ENCODE measurements around the gene CREBBP. TPM values are rescaled to one million over a fixed set of nuclear protein-coding genes. Genes with fewer than 3 reads are reported as not detected.

Gene CREBBP
- polyA plus RNA-seq, 2 of the 4 experiments (the other 2 are of a cell fraction) = 8.0 to 13.4 TPM

GRCh38 chr16:3907586-3907985, 27.1 kb upstream of the CREBBP start:
- ATAC-seq = 0 out of 6 replicates have a peak, but pooled peaks of 1 of the 2 experiments have one; percentile 52
- no peak for TF ChIP-seq ESRRA (IDR thresholded peaks at IDR 0.05; ENCODE audit: borderline replicate concordance, low read length)
- no peak for TF ChIP-seq NPAS2 (CRISPR knock-in tag; IDR thresholded peaks at IDR 0.05; ENCODE audit: borderline replicate concordance)
- no peak for TF ChIP-seq RCOR1 (IDR thresholded peaks at IDR 0.05; ENCODE audit: low read depth, low read length)
- TF ChIP-seq CTCF (IDR thresholded peaks at IDR 0.05) = no peak
- no peak for TF ChIP-seq ZC3H11A (IDR thresholded peaks at IDR 0.05)
- no peak for TF ChIP-seq EHMT2 (IDR thresholded peaks at IDR 0.05; ENCODE audit: low read depth)
- no peak for TF ChIP-seq MAZ (IDR thresholded peaks at IDR 0.05; ENCODE audit: borderline replicate concordance, low read depth, low read length)
- no peak for TF ChIP-seq REST (IDR thresholded peaks at IDR 0.05)
- TF ChIP-seq MYC (IDR thresholded peaks at IDR 0.05; ENCODE audit: borderline replicate concordance, low read length) = no peak
- TF ChIP-seq BHLHE40 (IDR thresholded peaks at IDR 0.05; ENCODE audit: low read depth, low read length) = no peak
- TF ChIP-seq EP300 (IDR thresholded peaks at IDR 0.05) = no peak
- TF ChIP-seq PHF8 (IDR thresholded peaks at IDR 0.05; ENCODE audit: borderline replicate concordance, low read depth) = no peak
- no peak for TF ChIP-seq RAD21 (conservative IDR thresholded peaks at IDR 0.05 in 1 of 2, IDR thresholded peaks at IDR 0.05 in 1 of 2)
- no peak for TF ChIP-seq NR3C1 (IDR thresholded peaks at IDR 0.05)
- TF ChIP-seq MAX (IDR thresholded peaks at IDR 0.05) = no peak
- TF ChIP-seq SMC3 (IDR thresholded peaks at IDR 0.05) = no peak
- no peak for TF ChIP-seq USF2 (IDR thresholded peaks at IDR 0.05)
- TF ChIP-seq FOSB (CRISPR knock-in tag; IDR thresholded peaks at IDR 0.05) = no peak
- TF ChIP-seq HES2 (IDR thresholded peaks at IDR 0.05) = no peak
- no peak for DNase-seq (ENCODE audit: low read depth in 1 of 2, low spot score in 1 of 2)
- POLR2A ChIA-PET = no interaction called here
- Histone ChIP-seq H3K27ac (no peak overlapping the region), H3K4me1 (no peaks in the 10 kb centered on the region), H3K9me3 (no peaks in the 10 kb centered on the region), H3K4me2 (no peak overlapping the region), H3K4me3 (no peak overlapping the region)
- FAIRE-seq = no peak
- CTCF ChIA-PET = interaction anchor here (0.6 kb wide), 1 partner anchor 857 kb away, joined by 3 read pairs; no protein-coding TSS in a partner anchor
- WGBS (ENCODE audit: missing lambda C conversion rate) = 62% methylated on average over 4 of the region's 4 CpGs

GRCh38 chr16:3906363-3906762, 25.9 kb upstream of the CREBBP start:
- TF ChIP-seq HEYL (CRISPR knock-in tag; IDR thresholded peaks at IDR 0.05) (no peak), MAZ (IDR thresholded peaks at IDR 0.05; ENCODE audit: borderline replicate concordance, low read depth, low read length) (no peak), NR3C1 (IDR thresholded peaks at IDR 0.05) (no peak), TFCP2L1 (CRISPR knock-in tag; IDR thresholded peaks at IDR 0.05) (no peak), EHMT2 (IDR thresholded peaks at IDR 0.05; ENCODE audit: low read depth) (no peak), PHF8 (IDR thresholded peaks at IDR 0.05; ENCODE audit: borderline replicate concordance, low read depth) (no peak), CEBPB (IDR thresholded peaks at IDR 0.05) (no peak), RFX5 (IDR thresholded peaks at IDR 0.05) (no peak), ZC3H11A (IDR thresholded peaks at IDR 0.05) (no peak), USF2 (IDR thresholded peaks at IDR 0.05) (no peak), ATOH8 (CRISPR knock-in tag; IDR thresholded peaks at IDR 0.05; ENCODE audit: low read depth) (no peak)
- no peak overlapping the region for H3K4me2 ChIP-seq
- no peaks in the 10 kb centered on the region for H3K9me3 ChIP-seq
- H3K27ac ChIP-seq = no peak overlapping the region
- CTCF ChIA-PET = interaction anchor here (0.7 to 1.0 kb wide), 2 partner anchors 16 to 33 kb away, joined by 3 to 5 read pairs; no protein-coding TSS in a partner anchor
- ATAC-seq (no peak), DNase-seq (ENCODE audit: low read depth in 1 of 2, low spot score in 1 of 2) (no peak), FAIRE-seq (no peak)
- no peak overlapping the region for H3K4me3 ChIP-seq
- WGBS (ENCODE audit: missing lambda C conversion rate) = 63% methylated on average over 1 of the region's 1 CpG
- H3K4me1 ChIP-seq = no peaks in the 10 kb centered on the region
- POLR2A ChIA-PET = no interaction called here

Measured in A549 (cell line).